ENCODE results near the gene SARM1.

The SARM1 gene

GRCh38 chr17:28341516-28341915, 30.0 kb upstream of the SARM1 start:
- Histone ChIP-seq H3K27me3 (ENCODE audit: insufficient read depth, low read length) (no peaks in the 10 kb centered on the region), H3K27ac (ENCODE audit: low read depth, low read length) (no peak overlapping the region), H3K79me2 (ENCODE audit: control insufficient read depth, insufficient read depth, low read length, unreplicated experiment) (peaks cover 31% of the 10 kb centered on the region), H3K36me3 (ENCODE audit: insufficient read depth, low read length) (peaks cover 34% of the 10 kb centered on the region), H2AFZ (ENCODE audit: low read length, unreplicated experiment) (no peak overlapping the region), H3K4me1 (ENCODE audit: control insufficient read depth, insufficient read depth, low read length, unreplicated experiment) (peaks cover 33% of the 10 kb centered on the region), H3K4me3 (ENCODE audit: low read depth, low read length) (no peak overlapping the region)

- H2AFZ ChIP-seq (ENCODE audit: low read length, unreplicated experiment) = no peak overlapping the region
- H3K36me3 ChIP-seq (ENCODE audit: insufficient read depth, low read length) = peaks cover 36% of the 10 kb centered on the region
Observed at GRCh38 chr17:28342313-28342712, 29.2 kb upstream of the SARM1 start.

GRCh38 chr17:28343491-28343932, 28.0 kb upstream of the SARM1 start:
- peaks cover 32% of the 10 kb centered on the region for H3K4me1 ChIP-seq (ENCODE audit: control insufficient read depth, insufficient read depth, low read length, unreplicated experiment)
- peaks cover 36% of the 10 kb centered on the region for H3K36me3 ChIP-seq (ENCODE audit: insufficient read depth, low read length)
- peaks cover 12% of the 10 kb centered on the region for H3K79me2 ChIP-seq (ENCODE audit: control insufficient read depth, insufficient read depth, low read length, unreplicated experiment)
- no peak overlapping the region for H2AFZ ChIP-seq (ENCODE audit: low read length, unreplicated experiment)
- no peak overlapping the region for H3K4me3 ChIP-seq (ENCODE audit: low read depth, low read length)
- H3K27me3 ChIP-seq (ENCODE audit: insufficient read depth, low read length) = no peaks in the 10 kb centered on the region
- no peak overlapping the region for H3K27ac ChIP-seq (ENCODE audit: low read depth, low read length)

More at GRCh38 chr17:28342313-28342712, 29.2 kb upstream of the SARM1 start:
- H3K27ac ChIP-seq (ENCODE audit: low read depth, low read length) = no peak overlapping the region
- no peaks in the 10 kb centered on the region for H3K27me3 ChIP-seq (ENCODE audit: insufficient read depth, low read length)
- no peak overlapping the region for H3K4me3 ChIP-seq (ENCODE audit: low read depth, low read length)
- H3K79me2 ChIP-seq (ENCODE audit: control insufficient read depth, insufficient read depth, low read length, unreplicated experiment) = peaks cover 23% of the 10 kb centered on the region
- H3K4me1 ChIP-seq (ENCODE audit: control insufficient read depth, insufficient read depth, low read length, unreplicated experiment) = peaks cover 35% of the 10 kb centered on the region

- Histone ChIP-seq H3K27me3 (ENCODE audit: insufficient read depth, low read length) (no peaks in the 10 kb centered on the region), H3K4me1 (ENCODE audit: control insufficient read depth, insufficient read depth, low read length, unreplicated experiment) (peaks cover 29% of the 10 kb centered on the region), H2AFZ (ENCODE audit: low read length, unreplicated experiment) (no peak overlapping the region), H3K27ac (ENCODE audit: low read depth, low read length) (no peak overlapping the region), H3K36me3 (ENCODE audit: insufficient read depth, low read length) (peaks cover 36% of the 10 kb centered on the region), H3K4me3 (ENCODE audit: low read depth, low read length) (no peak overlapping the region), H3K79me2 (ENCODE audit: control insufficient read depth, insufficient read depth, low read length, unreplicated experiment) (peaks cover 9% of the 10 kb centered on the region)
Observed at GRCh38 chr17:28344011-28344410, 27.5 kb upstream of the SARM1 start.

- Histone ChIP-seq H3K27me3 (ENCODE audit: insufficient read depth, low read length) (no peaks in the 10 kb centered on the region), H3K79me2 (ENCODE audit: control insufficient read depth, insufficient read depth, low read length, unreplicated experiment) (peaks cover 6% of the 10 kb centered on the region), H3K27ac (ENCODE audit: low read depth, low read length) (no peak overlapping the region), H3K4me3 (ENCODE audit: low read depth, low read length) (no peak overlapping the region), H3K4me1 (ENCODE audit: control insufficient read depth, insufficient read depth, low read length, unreplicated experiment) (peaks cover 29% of the 10 kb centered on the region), H2AFZ (ENCODE audit: low read length, unreplicated experiment) (no peak overlapping the region), H3K36me3 (ENCODE audit: insufficient read depth, low read length) (peaks cover 36% of the 10 kb centered on the region)
Observed at GRCh38 chr17:28344435-28344901, 27.0 kb upstream of the SARM1 start.

- H3K79me2 ChIP-seq (ENCODE audit: control insufficient read depth, insufficient read depth, low read length, unreplicated experiment) = no peaks in the 10 kb centered on the region
- H3K27ac ChIP-seq (ENCODE audit: low read depth, low read length) = peak overlapping the region; percentile 75
- no peak overlapping the region for H2AFZ ChIP-seq (ENCODE audit: low read length, unreplicated experiment)
- H3K27me3 ChIP-seq (ENCODE audit: insufficient read depth, low read length) = no peaks in the 10 kb centered on the region
- peaks cover 29% of the 10 kb centered on the region for H3K4me1 ChIP-seq (ENCODE audit: control insufficient read depth, insufficient read depth, low read length, unreplicated experiment)
- no peak overlapping the region for H3K4me3 ChIP-seq (ENCODE audit: low read depth, low read length)
- H3K36me3 ChIP-seq (ENCODE audit: insufficient read depth, low read length) = peaks cover 40% of the 10 kb centered on the region
Observed at GRCh38 chr17:28345419-28346198, 25.9 kb upstream of the SARM1 start.

- Histone ChIP-seq H3K4me3 (ENCODE audit: low read depth, low read length) (no peak overlapping the region), H3K36me3 (ENCODE audit: insufficient read depth, low read length) (peaks cover 40% of the 10 kb centered on the region), H3K27me3 (ENCODE audit: insufficient read depth, low read length) (no peaks in the 10 kb centered on the region), H3K27ac (ENCODE audit: low read depth, low read length) (peak overlapping the region; percentile 75), H2AFZ (ENCODE audit: low read length, unreplicated experiment) (no peak overlapping the region), H3K79me2 (ENCODE audit: control insufficient read depth, insufficient read depth, low read length, unreplicated experiment) (no peaks in the 10 kb centered on the region), H3K4me1 (ENCODE audit: control insufficient read depth, insufficient read depth, low read length, unreplicated experiment) (peaks cover 29% of the 10 kb centered on the region)
Observed at GRCh38 chr17:28346199-28346580, 25.3 kb upstream of the SARM1 start.

- H3K27me3 ChIP-seq (ENCODE audit: insufficient read depth, low read length) = no peaks in the 10 kb centered on the region
- no peak overlapping the region for H2AFZ ChIP-seq (ENCODE audit: low read length, unreplicated experiment)
- peaks cover 29% of the 10 kb centered on the region for H3K4me1 ChIP-seq (ENCODE audit: control insufficient read depth, insufficient read depth, low read length, unreplicated experiment)
- H3K27ac ChIP-seq (ENCODE audit: low read depth, low read length) = peak overlapping the region; percentile 75
- no peaks in the 10 kb centered on the region for H3K79me2 ChIP-seq (ENCODE audit: control insufficient read depth, insufficient read depth, low read length, unreplicated experiment)
- H3K4me3 ChIP-seq (ENCODE audit: low read depth, low read length) = no peak overlapping the region; the same call in 1 of the 2 replicates
- H3K36me3 ChIP-seq (ENCODE audit: insufficient read depth, low read length) = peaks cover 40% of the 10 kb centered on the region
Observed at GRCh38 chr17:28346746-28347246, 24.7 kb upstream of the SARM1 start.

- no peaks in the 10 kb centered on the region for H3K79me2 ChIP-seq (ENCODE audit: control insufficient read depth, insufficient read depth, low read length, unreplicated experiment)
- H2AFZ ChIP-seq (ENCODE audit: low read length, unreplicated experiment) = no peak overlapping the region
- no peaks in the 10 kb centered on the region for H3K27me3 ChIP-seq (ENCODE audit: insufficient read depth, low read length)
- peaks cover 29% of the 10 kb centered on the region for H3K4me1 ChIP-seq (ENCODE audit: control insufficient read depth, insufficient read depth, low read length, unreplicated experiment)
- no peak overlapping the region; the same call in 1 of the 2 replicates for H3K4me3 ChIP-seq (ENCODE audit: low read depth, low read length)
- H3K36me3 ChIP-seq (ENCODE audit: insufficient read depth, low read length) = peaks cover 42% of the 10 kb centered on the region
- peak overlapping the region; percentile 75 for H3K27ac ChIP-seq (ENCODE audit: low read depth, low read length)
Observed at GRCh38 chr17:28347261-28347891, 24.1 kb upstream of the SARM1 start.

GRCh38 chr17:28348979-28349378, 22.5 kb upstream of the SARM1 start:
- Histone ChIP-seq H3K4me3 (ENCODE audit: low read depth, low read length) (no peak overlapping the region), H3K4me1 (ENCODE audit: control insufficient read depth, insufficient read depth, low read length, unreplicated experiment) (peaks cover 29% of the 10 kb centered on the region), H3K27ac (ENCODE audit: low read depth, low read length) (no peak overlapping the region), H3K27me3 (ENCODE audit: insufficient read depth, low read length) (no peaks in the 10 kb centered on the region), H3K36me3 (ENCODE audit: insufficient read depth, low read length) (peaks cover 44% of the 10 kb centered on the region), H3K79me2 (ENCODE audit: control insufficient read depth, insufficient read depth, low read length, unreplicated experiment) (no peaks in the 10 kb centered on the region), H2AFZ (ENCODE audit: low read length, unreplicated experiment) (no peak overlapping the region)
